Epithelial cell of proximal tubule (primary cell): ENCODE data around the gene CLPSL1. TPM values are rescaled to one million over a fixed set of nuclear protein-coding genes. Genes with fewer than 3 reads are reported as not detected.

ENCODE experiments used
- DNase-seq: peaks from one replicate; pipeline ENCODE4 v3.0.0-alpha.2; 2011; ENCODE audit warnings: low read depth
- H3K4me3 ChIP-seq: 2 replicates; pipeline ENCODE4 v1.5.1; 2011; ENCODE audit warnings: low read depth, mild to moderate bottlenecking, low read length
- total RNA-seq: library from RNA; depleted of rRNA; stranded (reverse); fragments of >200 nt; gene quantifications from 2 replicates; pipeline ENCODE4 v1.2.3, GENCODE V29; 2015
- TF ChIP-seq, protein P1 (sequence below): conservative IDR thresholded peaks from 2 replicates; pipeline ENCODE4 v1.5.1; 2012; ENCODE audit warnings: low read depth, mild to moderate bottlenecking, low read length

Gene CLPSL1
- total RNA-seq, 1 donor from 2014 or later, result not detected

DNA sequence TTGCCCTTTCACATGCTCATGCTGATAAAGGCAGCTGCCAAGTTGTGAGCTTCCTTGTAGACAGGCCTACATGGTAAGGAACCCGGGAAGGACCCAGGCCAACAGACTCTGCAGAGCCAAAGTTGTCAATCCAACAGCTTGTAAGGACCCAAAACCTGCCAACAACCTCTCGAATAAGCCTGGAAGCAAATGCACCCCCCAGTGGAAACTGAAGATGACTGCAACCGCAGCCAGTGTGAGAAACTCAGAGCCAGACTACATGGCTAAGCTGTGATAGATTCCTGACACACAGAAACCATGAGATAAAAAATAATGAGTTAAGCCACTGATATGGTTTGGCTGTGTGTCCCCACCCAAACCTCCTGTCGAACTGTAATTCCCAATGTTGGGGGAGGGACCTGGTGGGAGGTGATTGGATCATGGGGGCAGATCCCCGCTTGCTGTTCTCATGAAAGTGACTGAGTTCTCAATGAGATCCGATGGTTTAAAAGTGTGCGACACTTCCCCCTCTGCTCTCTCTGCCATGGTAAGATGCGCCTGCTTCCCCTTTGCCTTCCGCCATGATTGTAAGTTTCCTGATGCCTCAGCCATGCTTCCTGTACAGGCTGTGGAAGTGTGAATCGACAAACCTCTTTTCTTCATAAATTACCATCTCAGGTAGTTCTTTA is 23.2 kb upstream of the CLPSL1 start:
- TF ChIP-seq, protein P1, sequence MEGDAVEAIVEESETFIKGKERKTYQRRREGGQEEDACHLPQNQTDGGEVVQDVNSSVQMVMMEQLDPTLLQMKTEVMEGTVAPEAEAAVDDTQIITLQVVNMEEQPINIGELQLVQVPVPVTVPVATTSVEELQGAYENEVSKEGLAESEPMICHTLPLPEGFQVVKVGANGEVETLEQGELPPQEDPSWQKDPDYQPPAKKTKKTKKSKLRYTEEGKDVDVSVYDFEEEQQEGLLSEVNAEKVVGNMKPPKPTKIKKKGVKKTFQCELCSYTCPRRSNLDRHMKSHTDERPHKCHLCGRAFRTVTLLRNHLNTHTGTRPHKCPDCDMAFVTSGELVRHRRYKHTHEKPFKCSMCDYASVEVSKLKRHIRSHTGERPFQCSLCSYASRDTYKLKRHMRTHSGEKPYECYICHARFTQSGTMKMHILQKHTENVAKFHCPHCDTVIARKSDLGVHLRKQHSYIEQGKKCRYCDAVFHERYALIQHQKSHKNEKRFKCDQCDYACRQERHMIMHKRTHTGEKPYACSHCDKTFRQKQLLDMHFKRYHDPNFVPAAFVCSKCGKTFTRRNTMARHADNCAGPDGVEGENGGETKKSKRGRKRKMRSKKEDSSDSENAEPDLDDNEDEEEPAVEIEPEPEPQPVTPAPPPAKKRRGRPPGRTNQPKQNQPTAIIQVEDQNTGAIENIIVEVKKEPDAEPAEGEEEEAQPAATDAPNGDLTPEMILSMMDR, result peak; percentile 57
- H3K4me3 ChIP-seq, result no peak overlapping the region
- DNase-seq, result no peak

DNA sequence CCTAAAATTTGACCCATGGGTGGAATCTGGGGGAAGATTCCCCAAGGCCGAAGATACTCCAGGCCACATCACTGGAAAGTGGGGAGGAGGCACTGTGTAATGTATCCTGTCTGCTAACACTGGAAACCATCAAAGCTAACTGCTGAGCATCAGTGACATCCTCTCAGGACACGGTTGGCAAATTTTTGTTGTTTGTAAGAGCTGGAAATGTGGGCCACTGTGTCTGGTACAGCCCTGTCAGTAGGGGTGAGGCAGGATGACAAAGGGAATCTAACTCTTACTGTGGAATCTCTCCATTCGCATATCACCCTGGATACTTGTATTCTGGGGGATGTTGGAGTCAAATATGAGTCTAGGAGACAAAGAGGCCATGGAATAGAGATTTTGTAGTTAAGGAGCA is 21.4 kb upstream of the CLPSL1 start:
- no peak for DNase-seq
- TF ChIP-seq, protein P1, result no peak
- H3K4me3 ChIP-seq, result no peak overlapping the region

DNA sequence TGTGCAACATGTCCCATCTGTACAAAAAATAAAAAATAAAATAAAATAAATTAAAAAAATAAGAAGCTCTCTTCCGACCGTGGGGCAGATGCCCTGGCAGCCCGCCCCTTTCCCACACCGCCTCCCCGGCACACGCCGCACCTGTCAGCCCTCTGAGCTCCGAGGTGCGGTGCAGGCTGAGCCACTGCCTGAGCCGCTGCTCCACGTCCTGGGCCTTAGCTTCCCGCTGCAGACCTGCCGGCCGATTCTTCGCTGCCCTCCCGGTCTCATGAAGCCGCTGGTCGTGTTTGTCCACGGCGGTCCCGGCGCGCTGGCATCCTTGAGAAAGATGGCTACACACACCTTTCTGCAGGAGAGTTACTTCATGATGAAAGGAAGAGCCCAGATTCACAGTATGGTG is 15.1 kb upstream of the CLPSL1 start:
- no peak for DNase-seq
- H3K4me3 ChIP-seq, result no peak overlapping the region
- TF ChIP-seq, protein P1, result no peak

DNA sequence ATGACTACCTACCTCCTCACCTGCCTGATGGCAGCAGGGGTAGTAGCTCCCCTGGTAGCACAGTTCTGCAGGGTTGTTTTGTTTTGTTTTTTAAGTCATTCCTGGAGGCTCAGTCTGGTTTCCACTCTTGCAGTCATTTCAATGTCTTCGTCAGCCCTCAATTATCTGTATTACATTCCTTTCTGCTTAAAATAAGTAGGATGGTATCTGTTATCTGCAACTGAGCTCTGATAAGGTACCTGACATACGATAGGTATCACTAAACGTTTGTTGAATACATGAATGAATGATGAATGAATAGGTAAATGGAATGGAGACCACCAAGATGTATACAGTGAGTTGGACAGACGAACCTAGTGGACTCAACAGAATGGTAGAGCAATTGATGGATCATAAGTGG is 11.6 kb upstream of the CLPSL1 start:
- DNase-seq, result no peak
- no peak overlapping the region for H3K4me3 ChIP-seq
- TF ChIP-seq, protein P1, result no peak

DNA sequence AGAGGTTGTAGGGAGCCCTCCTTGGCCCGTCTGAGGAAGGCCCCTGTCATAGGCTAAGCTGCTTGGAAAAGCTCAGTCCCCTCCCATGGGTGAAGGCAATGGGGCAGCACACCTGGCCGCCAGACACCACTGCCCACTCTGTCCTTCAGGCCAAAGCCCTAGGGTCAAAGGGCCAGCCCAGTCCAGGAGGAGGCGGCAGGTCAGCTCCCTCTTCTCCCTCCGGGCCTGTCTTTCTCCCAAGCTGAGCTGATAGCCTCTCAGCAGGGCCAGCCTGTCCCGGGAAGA is 9.5 kb upstream of the CLPSL1 start:
- TF ChIP-seq, protein P1, result no peak
- no peak for DNase-seq
- H3K4me3 ChIP-seq, result no peak overlapping the region

DNA sequence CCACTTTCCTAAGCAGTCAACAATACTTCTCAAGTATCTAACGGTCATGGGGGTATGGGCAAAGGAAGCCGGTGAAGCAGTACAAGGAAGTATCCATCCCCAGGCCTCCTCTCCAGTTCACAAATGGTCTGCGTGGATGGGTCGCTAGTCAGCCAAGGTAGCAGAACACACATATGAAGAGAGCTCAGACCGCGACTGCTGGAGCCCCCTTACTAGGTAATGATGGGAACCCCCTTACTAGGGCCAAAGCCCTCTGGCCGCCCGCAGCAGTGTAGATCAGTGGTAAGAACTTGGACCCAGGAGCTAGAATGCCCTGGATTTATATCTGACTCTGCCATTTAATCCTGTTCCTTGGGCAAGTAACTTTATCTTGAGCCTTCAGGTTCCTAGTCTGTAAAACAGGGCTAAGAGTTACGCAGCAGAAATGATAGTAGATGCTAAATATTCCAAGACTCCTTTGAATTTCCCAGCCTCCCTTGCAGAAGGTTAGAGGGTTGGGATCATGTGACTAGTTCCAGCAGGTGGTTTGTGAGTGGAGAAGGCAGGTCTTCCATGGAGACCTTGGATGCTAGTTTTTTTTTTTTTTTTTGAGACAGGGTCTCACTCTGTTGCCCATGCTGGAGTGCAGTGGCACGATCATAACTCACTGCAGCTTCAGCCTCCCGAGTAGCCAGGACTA is 6.6 kb upstream of the CLPSL1 start:
- DNase-seq, result no peak
- H3K4me3 ChIP-seq, result no peak overlapping the region
- TF ChIP-seq, protein P1, result no peak

DNA sequence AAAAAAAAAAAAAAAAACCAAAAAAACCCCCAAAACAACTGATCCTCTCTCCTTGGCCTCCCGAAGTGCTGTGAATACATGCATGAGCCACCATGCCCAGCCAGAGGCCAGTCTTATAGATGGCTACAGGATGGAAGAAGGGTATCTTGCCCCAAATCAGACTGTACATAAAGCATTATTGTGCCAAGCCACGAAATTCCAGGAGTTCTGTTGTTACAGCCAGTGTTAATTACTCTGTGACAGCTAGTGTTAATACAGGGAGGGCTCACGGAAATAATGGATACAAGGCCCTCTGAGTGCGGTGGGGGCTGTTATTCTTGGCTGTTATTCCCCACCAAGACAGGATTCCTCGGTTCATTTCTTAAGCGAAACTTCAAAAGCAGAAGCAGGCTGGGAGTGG is 5.8 kb upstream of the CLPSL1 start:
- DNase-seq, result no peak
- H3K4me3 ChIP-seq, result no peak overlapping the region
- TF ChIP-seq, protein P1, result no peak
